HL-60 (cell line): ENCODE data around the gene ASPDH.

Source experiments
- CTCF ChIP-seq: IDR thresholded peaks from one replicate; pipeline ENCODE4 v1.5.1; 2011; ENCODE audit warnings: low read length, control low read depth, inconsistent platforms; ENCODE audit not compliant: insufficient read depth
- POLR2AphosphoS5 ChIP-seq: IDR thresholded peaks from 2 replicates; pipeline ENCODE4 v1.6.1; 2012; ENCODE audit warnings: low read depth

- TF ChIP-seq CTCF: no peak
- TF ChIP-seq POLR2AphosphoS5: no peak
Observed at GRCh38 chr19:50554212-50554611, 40.5 kb upstream of the ASPDH start.
